Testis (tissue), 2 donors: ENCODE data around the gene ADD3.

Experiments
- POLR2A ChIP-seq: fragments of 450-650 bp; IDR thresholded peaks from one replicate; pipeline ENCODE4 v1.6.1; 2017; ENCODE audit warnings: antibody characterized with exemption, mild to moderate bottlenecking, moderate library complexity
- TF ChIP-seq, protein P1 (sequence below), 3 experiments: fragments of 450-650 bp in 2 of 3; fragments of 200-600 bp in 1 of 3; sonication (generic) in 1 of 3; IDR thresholded peaks; one replicate each; pipeline ENCODE4 v1.5.1; 2016 to 2019; ENCODE audit warnings: antibody characterized with exemption in 3 of 3, mild to moderate bottlenecking in 2 of 3, moderate library complexity in 1 of 3

DNA sequence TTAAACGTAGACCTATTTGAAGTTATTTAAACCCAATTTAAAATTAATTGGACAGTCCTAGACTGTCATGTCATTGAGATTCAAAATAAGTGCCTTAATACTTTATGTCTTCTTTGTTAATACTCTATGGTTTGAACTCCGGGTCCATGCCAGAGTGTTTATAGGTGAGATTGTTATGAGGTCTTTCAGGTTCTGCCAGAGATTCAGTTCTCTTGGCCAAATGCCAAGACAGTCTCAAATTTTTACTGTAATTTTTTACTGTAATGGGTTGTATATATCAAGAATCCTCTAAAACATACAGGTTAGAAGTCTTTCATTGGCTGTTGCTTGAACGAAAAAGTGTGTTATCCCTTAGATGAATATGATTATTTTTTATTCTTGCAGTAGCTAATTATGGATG, 3.9 kb downstream of the ADD3 start:
- no peak for TF ChIP-seq POLR2A
- TF ChIP-seq, protein P1, sequence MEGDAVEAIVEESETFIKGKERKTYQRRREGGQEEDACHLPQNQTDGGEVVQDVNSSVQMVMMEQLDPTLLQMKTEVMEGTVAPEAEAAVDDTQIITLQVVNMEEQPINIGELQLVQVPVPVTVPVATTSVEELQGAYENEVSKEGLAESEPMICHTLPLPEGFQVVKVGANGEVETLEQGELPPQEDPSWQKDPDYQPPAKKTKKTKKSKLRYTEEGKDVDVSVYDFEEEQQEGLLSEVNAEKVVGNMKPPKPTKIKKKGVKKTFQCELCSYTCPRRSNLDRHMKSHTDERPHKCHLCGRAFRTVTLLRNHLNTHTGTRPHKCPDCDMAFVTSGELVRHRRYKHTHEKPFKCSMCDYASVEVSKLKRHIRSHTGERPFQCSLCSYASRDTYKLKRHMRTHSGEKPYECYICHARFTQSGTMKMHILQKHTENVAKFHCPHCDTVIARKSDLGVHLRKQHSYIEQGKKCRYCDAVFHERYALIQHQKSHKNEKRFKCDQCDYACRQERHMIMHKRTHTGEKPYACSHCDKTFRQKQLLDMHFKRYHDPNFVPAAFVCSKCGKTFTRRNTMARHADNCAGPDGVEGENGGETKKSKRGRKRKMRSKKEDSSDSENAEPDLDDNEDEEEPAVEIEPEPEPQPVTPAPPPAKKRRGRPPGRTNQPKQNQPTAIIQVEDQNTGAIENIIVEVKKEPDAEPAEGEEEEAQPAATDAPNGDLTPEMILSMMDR (IDR thresholded peaks at IDR 0.05): no peak
